Tibial nerve (tissue), 4 donors: ENCODE measurements around the gene GDAP1L1.

Source experiments
- EP300 ChIP-seq, 2 donors: sonication (generic); formaldehyde crosslinking; IDR thresholded peaks; one replicate each; pipeline ENCODE4 v1.6.1; 2017; ENCODE audit warnings: antibody characterized with exemption in 2 of 2, mild to moderate bottlenecking in 1 of 2
- POLR2A ChIP-seq, 2 donors: fragments of 450-650 bp; IDR thresholded peaks; one replicate each; pipeline ENCODE4 v1.6.1; 2017; ENCODE audit warnings: antibody characterized with exemption in 2 of 2, mild to moderate bottlenecking in 2 of 2, moderate library complexity in 2 of 2
- TF ChIP-seq, protein P1 (sequence below), 5 experiments: fragments of 200-600 bp in 3 of 5; fragments of 450-650 bp in 2 of 5; sonication (generic) in 3 of 5; IDR thresholded peaks; one replicate each; pipeline ENCODE4 v1.5.1; 2016 to 2019; ENCODE audit warnings: antibody characterized with exemption in 5 of 5, mild to moderate bottlenecking in 3 of 5, moderate library complexity in 2 of 5

DNA sequence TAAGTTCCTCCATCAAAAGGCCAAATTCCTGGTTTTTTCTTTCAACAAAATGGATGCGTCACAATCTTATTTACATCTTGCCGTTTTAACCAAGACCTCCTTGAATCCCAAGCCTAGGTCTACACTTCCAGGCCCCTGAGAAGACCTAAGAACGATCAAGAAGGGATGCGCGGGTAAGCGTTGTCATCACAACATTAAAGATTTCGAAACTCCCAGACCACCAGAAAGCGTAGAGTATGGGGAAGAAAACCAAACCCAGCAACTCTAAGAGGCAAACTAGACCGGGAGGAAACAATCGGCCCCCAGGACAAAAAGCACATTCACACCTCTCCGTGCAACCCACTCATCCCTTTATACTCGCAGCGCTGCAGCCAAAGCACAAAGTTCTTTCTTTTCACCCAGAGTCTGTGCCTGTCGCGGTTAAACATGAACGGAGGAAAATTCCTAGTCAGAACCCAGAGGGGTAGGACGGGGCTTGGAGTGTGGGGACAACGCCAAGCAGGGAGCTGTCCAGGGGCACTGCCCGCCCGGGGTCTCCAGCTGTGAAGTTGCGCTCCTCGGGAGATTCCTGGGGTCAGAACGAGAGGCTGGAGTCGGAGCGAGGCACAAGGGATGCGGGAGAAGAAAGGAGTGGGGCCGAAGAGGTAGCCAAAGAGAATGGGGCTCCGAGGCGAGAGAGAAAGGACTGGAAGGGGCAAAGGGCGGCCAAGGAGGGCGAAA, 37.3 kb upstream of the GDAP1L1 start:
- TF ChIP-seq, protein P1, sequence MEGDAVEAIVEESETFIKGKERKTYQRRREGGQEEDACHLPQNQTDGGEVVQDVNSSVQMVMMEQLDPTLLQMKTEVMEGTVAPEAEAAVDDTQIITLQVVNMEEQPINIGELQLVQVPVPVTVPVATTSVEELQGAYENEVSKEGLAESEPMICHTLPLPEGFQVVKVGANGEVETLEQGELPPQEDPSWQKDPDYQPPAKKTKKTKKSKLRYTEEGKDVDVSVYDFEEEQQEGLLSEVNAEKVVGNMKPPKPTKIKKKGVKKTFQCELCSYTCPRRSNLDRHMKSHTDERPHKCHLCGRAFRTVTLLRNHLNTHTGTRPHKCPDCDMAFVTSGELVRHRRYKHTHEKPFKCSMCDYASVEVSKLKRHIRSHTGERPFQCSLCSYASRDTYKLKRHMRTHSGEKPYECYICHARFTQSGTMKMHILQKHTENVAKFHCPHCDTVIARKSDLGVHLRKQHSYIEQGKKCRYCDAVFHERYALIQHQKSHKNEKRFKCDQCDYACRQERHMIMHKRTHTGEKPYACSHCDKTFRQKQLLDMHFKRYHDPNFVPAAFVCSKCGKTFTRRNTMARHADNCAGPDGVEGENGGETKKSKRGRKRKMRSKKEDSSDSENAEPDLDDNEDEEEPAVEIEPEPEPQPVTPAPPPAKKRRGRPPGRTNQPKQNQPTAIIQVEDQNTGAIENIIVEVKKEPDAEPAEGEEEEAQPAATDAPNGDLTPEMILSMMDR (IDR thresholded peaks at IDR 0.05) = no peak
- TF ChIP-seq POLR2A (IDR thresholded peaks at IDR 0.05) (no peak), EP300 (IDR thresholded peaks at IDR 0.05) (no peak)
